GM19395 (cell line): ENCODE measurements around the gene DPY19L3.
A peak's percentile ranks its signal among the peaks of the same experiment; 100 is the strongest.
"Not testable (repeated sequence)": the region's sequence is repeated elsewhere in the genome, so short reads cannot be mapped to it uniquely, and the experiment has no call there.

Experiments
- ATAC-seq: cut with Tn5 transposase; IDR thresholded peaks from one replicate; pipeline ENCODE4 v1.9.1; 2021; ENCODE audit warnings: mild to moderate bottlenecking, moderate library complexity; ENCODE audit not compliant: unreplicated experiment

DPY19L3 gene

DNA sequence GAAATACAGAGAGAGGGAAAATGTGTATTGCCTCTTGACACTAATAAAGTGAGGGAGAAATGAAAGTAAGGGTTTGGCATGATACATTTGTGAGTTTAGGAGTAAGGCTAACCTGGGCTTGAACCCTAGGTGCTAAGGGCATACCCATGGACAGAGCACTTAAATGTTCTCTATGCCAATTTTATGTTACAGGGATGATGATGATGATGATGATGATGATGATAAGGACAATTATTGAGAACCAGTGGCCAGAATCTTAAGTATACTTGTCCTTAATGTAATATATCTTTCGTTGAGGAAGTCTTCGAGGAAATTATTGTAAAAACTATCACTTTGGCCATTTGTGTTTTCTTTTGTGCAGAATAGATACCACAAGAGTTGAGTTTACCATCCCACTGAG is 33.2 kb downstream of the DPY19L3 start:
- ATAC-seq = no peak

DNA sequence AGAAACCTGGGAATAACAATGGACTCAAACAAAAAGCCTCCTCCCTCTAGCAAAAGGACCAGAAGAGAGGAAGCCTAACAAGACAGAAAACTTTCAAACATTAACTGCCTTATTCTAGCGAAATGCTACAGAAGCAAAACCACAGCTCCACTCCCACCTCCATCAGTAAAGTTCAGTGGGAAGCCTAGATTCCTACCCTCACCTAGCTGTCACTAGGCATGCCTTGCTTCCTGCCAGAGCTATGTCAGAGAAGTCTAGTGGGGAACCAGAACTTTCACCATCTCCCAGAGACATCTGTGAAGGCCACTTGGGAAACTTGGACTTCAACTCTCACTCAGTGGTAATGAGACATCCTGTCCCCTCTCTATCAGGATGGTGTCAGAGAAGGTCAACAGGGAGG is 37.1 kb downstream of the DPY19L3 start:
- no peak for ATAC-seq

DNA sequence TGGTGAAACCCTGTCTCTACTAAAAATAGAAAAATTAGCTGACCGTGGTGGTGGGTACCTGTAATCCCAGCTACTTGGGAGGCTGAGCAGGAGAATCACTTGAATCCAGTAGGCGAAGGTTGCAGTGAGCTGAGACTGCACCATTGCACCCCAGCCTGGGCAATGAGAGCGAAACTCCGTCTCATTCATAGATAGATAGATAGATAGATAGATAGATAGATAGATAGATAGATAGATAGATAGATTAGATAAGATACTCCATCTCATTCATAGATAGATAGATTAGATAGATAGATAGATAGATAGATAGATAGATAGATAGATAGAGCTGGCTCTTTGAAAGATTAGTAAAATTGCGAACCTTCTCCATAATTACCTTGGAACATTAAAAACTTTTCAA is 42.0 kb downstream of the DPY19L3 start:
- not testable (repeated sequence) for ATAC-seq

DNA sequence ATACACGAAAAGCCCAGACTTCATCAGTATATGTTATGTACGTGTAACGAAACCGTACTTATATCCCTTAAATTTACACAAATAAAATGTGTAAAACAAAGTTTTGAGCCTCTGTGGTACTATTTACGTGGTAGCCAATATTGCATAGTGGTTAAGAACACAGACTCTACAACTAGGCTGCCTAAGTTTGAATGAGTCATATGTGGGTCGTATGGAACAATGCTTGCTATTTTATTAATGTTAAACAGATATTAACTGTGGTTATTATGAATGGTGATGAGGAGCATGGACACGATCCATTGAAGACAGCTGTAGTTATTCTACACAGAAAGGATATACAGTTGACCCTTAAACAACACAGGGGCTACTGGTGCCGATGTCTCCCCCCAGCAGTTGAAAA is 42.5 kb downstream of the DPY19L3 start:
- ATAC-seq = no peak

DNA sequence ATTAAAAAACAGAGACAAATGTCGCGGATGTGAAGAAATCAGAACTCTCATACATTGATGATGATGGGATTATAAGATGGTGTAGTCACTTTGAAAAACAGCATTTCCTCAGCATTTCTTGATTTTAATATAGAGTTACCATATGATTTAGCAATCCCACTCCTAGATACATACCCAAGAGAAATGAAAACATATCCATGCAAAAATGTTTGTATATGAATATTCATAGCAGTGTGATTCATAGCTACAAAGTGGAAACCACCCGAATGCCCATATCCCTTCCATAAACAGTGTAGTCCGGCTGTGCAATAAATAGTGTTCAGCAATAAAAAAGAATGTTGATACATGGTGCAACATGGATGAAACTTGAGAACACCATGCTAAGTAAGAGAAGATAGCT is 44.6 kb downstream of the DPY19L3 start:
- no peak for ATAC-seq

DNA sequence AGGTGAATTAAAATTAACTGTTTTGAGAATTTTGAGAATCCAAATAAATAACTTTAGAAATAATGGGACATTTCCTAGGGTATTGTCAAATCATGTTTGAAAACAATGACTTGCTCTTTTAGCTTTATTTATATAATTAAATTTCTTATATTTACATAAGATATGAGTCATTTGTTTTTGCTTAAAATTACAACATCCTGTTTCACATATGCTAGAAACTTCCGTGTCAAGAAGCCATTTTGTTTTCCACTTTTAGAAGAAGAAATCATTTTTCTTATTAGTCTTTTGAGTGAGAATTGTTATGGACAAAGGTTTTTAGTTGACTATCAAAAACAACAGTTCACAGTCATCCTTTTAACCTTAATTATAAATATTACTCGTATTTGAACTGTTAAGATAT is 48.2 kb downstream of the DPY19L3 start:
- no peak for ATAC-seq

DNA sequence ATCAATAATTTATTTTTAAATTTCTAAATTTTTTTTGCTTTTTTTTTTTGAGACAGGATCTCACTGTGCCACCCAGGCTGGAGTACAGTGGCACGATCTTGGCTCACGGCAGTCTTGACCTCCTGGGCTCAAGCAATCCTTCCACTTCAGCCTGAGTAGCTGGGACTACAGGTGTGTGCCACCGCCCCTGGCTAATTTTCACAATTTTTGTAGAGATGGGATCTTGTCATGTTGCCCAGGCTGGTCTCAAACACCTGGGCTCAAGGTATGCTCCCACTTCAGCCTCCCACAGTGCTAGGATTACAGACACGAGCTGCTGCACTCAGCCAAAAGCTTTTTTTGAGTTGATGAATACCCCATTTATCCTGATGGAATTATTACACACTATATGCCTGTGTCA is 50.8 kb downstream of the DPY19L3 start:
- ATAC-seq = no peak

DNA sequence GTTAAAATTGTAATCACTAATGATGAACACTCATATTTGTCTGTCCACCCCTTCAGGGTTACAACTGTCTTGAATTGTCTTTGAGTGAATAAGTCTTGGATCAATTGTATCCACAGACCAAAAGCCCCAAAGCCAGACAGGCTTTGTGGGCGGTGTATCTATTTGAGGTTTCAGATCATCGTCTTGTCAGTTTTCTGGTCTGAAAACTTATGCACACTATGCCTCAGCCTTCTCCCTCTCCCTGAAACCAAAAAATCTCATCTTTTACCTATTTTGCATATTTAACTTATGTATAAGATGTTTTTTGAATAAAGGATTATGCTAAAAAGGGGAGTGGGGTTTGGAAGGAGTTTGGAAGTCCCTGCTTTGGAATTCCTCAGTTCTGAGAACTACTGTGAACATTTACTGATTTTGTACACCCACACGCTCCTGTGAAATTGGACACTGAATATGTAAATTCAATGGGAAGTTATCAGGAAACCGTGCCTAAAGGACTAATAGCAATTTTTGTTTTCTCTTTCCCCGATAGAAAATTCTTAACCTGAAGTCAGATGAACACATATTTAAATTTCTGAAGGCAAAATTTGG is 52.1 kb downstream of the DPY19L3 start:
- no peak for ATAC-seq

DNA sequence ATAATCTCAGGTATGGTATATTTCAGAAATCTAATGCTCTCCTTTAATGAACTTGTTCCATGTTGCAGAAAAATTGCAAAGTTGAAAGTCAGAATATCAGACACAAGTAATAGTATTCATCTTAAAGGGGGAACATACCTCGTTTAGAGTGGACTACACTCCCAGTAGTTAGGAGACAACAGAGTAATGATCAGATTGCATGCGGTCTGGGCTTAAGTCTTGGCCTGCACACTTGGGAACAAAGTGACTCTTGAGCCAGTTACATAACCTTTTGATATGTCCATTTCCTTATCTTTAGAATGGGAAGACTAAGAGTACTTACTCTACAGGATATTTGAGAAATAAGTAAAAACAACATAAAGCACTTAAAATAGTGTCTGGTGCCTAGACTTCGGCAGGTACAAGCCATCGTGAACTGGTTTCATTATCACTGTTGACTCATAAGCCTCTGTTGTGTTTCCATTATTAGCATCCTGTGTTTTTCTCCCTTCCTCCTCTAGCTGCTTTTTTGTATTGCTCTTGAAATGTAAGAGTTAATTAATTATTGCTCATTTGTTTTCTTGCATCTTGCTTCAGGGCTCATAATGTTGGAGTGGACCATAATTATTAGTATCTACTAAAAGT is 53.0 kb downstream of the DPY19L3 start:
- peak; percentile 92 for ATAC-seq

DNA sequence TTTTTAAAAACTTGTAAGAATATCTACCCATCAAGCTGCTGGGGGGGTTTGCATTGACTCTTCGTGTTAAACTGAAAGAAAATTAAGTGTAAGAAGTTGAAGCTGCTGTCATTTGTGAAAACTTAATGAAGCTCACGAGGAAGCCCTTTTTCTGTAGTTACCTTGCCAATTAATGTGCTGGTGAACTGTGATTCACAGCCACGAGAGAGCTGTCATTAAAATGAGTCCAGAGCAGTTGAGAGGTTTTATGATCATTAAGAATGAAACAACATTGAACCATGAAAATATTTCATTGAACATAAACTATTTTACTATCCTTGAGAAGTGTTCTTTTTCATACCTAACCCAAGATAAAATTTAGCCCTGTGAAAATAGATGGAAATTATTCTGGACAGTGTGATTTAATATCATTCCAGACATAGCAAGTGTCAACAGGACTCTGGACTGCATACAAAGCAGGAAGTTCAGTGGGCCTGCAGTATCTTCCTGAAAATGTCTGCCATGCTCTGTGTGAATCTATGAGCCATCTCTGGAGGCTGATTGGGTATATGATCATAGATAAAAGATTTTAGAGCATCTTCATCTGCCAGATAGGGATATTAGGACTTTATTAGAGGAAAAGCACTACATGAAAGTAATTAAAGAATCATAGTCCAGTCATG is 53.8 kb downstream of the DPY19L3 start:
- peak; percentile 2 for ATAC-seq

DNA sequence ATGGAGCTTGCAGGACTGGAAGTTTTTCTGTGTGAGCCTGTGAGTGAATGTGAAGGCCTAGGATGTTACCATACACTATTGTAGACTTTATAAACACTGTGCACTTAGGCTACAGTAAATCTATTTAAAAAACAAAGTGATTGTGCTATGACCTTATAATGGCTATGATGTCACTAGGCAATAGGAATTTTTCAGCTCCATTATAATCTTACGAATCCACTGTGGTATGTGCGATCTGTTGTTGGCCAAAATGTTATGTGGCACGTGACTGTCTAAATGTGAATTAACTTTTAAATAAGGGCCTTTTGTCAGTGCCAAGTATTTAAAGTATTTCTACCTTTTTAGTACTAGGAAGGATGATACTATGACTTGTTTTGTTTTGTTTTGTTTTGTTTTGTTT is 54.9 kb downstream of the DPY19L3 start:
- no peak for ATAC-seq

DNA sequence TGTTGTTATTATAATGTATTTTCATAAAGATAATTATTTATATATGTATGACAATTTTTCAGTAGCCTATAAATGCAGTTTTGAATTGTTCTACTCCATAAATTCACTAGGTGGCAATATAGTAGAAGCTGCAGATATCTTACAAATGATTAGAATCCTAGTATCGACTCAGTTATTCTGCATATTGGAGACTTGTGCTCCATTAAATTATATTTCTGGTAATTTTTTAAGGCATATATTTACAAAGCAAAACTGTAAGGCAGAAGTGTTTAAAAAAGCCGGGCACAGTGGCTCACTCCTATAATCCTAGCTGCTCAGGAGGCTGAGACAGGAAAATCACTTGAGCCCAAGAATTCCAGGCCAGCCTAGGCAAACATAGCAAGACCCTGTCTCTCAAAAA is 58.7 kb downstream of the DPY19L3 start:
- no peak for ATAC-seq

DNA sequence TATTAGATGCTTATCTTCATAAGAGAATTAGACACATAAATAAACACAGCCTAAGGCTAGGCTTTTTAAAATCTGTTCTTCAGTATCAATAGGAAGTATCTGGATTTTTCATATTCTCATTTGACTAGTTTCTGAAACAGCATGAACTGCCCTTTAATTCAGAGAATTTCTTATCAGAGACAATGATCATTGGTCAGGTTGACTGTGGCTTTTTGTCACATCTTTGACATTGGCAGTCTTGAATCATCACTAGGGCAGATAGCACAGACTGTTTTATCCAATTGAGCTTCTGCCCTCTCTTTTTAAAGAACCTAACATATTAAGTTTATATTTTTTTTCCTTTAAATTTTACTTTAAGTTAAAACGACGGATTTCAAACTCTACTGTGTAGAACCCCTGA is 59.6 kb downstream of the DPY19L3 start:
- ATAC-seq = no peak

DNA sequence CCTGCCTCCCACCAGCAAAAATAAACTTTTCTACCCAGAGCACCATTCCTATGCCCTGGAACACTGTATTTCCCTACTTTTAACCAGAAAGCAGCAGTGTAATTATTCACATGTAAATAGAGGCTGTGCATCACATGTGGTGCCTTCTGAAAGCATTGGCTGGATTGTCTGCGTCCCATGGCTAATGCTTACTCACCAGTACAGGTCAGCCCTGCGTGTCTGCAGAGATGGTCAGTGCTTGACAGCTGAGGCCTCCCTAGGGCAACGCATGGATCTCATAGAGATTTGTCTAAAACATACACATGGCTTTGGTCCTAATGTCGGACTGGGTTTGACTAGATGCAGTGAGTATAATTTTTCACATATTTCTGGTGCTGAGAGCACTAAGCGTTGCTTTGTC is 64.2 kb downstream of the DPY19L3 start:
- ATAC-seq = no peak

DNA sequence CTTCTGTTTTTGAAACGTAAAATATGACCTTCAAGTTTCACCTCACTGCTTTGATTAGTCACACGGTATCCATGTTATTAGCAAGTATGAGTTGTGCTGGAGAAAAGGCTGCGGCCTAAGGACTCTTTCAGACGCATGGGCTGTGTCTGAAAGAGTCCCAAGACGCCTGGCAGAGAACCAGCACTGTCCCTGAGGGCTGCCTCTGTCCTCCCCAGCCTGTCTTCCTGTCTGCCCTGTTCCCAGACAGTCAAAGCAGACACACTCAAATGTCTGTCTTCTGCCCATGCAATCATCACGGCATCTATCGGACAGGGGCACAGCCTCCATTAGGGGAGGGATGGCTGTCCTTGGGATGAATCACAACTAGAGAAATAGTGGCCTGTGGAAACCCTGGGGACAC is 65.5 kb downstream of the DPY19L3 start:
- no peak for ATAC-seq

DNA sequence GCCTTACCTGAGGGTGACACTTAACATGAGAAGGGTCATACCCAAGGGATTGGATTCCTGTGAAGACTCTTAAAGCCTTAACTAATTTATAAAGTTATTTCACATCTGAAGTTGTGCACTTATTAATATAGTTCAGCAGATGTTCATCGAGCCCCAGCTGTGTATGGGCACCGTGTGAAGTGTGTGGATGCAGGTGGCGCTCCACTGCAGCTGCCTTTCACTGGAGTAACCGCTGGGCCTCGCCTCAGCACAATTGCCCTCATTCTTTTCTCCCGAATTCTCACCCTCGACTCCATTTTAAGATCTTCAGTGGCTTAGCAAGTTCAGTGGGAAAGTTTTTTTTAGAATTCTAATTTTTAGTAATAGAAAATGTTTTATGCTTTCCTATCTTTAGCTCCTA is 66.2 kb downstream of the DPY19L3 start:
- ATAC-seq = no peak

DNA sequence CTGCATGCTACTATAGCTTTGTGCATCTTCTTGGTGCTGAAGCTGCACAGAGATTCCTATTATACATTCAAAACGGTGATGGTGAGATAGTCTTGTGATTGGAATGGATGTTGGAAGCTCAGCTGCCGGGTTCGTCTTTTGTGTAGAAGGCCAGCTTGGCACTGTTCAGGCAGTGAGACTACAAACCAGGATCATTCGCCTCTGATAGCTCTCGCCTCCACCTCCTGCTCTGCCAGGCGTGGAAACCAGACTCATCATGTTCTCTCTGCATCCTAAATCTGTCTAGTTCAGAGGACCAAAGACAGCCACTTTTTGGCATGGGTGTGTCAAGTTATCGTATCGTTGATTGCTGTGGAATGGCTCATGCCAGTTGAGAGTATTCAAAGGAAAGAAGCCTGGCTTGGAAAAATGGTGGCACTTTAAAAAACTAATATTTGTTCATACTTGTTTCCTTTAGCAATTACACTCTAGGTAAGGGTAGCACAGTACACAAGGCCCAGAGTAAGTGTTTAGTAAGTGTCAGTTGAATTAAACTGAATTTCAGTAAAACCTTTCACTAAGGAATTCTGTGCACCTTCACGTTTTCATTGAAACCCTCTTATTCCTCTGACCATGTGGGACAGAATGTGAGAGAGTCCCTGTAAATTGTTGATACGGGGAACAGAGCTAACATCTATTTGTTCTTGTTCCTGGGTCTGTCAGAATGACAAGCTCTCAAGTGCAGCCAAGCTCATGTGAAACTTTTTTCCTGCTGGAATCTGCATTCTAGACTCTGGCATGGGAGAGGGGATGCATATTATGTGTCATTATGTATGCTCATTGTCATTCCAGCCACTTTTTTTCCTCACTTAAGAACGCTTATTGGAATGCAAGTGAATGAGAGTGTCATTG is 69.8 kb downstream of the DPY19L3 start:
- ATAC-seq = no peak

DNA sequence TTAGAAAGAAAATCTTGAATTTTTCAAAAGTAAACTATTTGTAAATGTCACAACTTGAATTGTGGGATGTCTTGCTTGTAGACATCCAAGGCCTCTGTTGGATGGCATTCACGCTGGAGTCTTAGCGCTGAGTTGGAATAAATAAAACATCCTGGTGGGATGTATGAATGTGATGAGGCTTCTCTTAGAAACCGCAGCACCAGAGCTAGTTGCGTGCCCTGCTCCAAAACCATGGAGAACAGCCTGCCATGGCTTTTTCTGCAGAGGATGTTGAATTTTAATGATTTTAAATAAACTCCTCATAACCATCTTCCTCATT is 70.4 kb downstream of the DPY19L3 start:
- no peak for ATAC-seq

DNA sequence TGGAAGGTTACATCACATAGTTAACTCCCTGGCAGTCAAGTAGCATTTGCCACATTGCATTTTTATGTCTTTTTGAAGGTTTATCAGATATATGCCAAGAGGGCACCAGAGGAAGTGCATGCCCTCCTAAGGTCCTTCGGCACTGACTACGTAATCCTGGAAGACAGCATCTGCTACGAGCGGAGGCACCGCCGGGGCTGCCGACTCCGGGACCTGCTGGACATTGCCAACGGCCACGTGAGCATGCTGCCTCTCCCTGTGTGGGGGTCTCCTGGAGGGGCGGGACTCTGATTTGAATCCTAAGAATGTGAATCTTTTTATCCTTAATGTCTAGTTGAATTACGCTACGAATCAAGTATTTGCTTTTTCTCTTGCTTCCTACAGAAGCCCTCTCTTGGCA is 74.8 kb downstream of the DPY19L3 start:
- ATAC-seq = no peak

DNA sequence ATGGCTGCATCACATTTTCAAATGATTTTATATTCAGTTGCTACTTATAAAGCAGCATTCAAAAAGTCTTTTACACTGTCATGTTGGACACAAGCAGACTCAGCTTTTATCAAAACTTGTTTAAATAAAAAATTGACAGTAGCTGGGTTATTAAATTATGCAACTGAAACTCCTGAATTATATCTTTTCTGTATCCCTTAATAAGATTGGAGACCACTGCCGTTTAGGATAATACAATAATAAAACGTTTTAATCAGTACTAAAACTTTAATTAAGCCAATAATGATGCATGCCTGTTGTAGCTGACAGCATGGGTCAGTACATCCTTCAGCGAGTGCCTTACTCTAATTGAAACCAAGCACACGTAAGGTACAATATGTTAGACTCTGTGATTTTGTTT is 78.0 kb downstream of the DPY19L3 start:
- no peak for ATAC-seq

DNA sequence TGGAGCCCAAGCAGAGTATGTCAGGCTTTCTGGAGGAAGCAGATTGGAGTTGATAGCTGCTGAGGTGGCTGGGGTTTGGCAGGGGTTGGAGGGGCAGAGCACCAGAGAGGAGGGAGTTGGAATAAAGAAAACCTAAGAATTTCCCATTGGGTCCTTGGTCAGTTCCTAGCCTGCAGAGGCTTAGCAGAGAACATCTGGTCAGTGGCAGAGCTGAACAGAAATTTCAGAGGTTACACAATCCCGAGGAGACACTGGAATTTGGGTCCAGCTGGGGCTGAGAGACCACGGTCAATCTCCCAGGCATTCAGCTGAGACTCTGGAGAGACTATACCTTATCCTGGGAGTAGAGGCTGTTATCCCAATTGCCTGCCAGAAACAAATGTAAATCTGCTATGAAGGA is 84.4 kb downstream of the DPY19L3 start:
- ATAC-seq = no peak

DNA sequence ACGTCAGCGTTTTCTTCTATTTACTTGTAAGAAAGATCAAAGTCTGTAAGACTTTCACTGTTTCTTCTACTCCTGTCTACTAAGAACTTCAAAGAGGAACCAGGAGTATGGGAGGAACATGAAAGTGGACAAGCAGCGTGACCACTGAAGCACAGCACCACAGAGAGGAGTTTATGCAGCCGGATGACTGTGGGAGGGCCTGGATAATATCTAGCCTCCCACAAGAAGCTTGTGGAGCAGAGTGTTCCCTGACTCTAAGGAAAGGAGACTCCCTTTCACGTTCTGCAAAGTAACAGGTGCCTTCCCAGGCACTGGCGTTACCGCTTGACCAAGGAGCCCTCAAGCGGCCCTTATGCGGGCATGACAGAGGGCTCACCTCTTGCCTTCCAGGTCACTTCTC is 91.8 kb downstream of the DPY19L3 start:
- no peak for ATAC-seq
